SKM-1 treated with dmso at 0.1 percent for 144 hours (cell line): Measurements from ENCODE around the gene YAE1.

ENCODE experiments used
- DNase-seq: peaks from one replicate; lab custom pipeline; 2025; ENCODE audit not compliant: unreplicated experiment; lab: John Stamatoyannopoulos, UW

The YAE1 gene

GRCh38 chr7:39606941-39607340, 40.7 kb downstream of the YAE1 start:
- DNase-seq, result no peak

DNA sequence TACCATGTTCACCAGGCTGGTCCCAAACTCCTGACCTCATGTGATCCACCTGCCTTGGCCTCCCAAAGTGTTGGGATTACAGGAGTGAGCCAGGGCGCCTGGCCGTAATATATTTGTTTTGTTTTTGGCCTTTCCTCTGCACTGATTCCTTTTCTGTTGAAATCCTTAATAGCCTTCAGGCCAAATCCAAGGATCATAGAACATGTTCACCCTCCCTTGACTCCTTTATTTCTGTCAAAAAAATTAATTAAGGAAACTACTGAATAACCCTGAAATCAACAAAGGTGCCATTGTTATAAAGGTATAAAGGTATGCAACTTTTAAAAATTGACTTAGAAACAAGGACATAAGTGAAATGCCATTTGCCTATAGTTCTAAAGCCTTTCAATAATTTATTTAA, 41.7 kb downstream of the YAE1 start:
- DNase-seq, result no peak

- no peak for DNase-seq
Measured at GRCh38 chr7:39608278-39608677, 42.1 kb downstream of the YAE1 start.

DNA sequence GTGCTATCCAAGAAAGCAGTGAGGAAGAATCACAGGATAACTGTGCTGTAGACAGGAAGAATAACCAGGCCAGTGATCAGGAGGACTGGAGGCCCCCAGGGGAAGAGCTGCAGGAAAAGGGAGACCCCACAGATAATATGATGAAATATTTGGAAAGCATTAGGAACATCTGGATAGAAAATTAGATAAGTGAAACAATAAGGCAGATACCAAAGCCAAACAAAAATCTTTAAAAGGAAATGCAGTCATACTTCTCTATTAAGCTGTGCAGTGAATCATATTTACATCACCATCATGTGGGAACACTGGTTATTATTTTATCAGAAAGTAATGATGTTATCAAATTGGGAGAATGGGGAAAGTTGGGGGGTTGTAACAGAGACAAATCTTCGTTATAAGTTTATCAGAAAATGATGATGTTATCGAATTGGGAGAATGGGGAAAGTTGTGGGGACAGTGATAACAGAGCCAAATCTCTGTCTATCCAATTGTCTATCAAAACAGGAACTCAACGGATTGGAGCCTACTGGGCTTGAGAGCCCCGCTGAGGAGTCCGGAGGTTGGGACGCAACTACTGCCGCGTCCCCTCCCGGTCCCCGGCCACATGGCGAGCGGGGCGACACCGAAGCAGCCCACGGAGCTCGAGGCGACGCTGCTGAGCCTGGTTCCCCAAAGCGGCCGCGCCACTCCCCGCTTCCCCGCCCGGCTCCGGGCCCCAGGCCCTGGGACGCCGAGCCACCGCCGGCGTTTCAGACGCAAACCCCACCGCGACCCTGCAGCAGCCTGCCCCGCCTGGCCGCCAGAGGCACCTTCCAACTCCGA, 43.1 kb downstream of the YAE1 start:
- no peak for DNase-seq

DNA sequence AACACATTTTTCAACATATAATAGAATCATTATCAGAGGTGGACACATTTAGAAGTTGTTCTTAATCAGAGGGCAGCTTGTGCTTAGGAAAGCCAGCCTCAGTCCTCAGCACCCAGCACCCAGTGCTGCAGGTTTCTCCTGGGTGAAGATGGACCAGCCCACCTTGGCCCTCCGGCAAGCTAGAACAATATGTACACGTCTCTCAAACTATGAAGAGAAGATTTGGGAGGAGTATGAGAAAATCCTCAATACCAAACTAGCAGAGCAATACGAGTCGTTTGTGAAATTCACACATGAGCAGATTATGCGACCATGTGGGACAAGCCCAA, 43.7 kb downstream of the YAE1 start:
- no peak for DNase-seq

- no peak for DNase-seq
Measured at GRCh38 chr7:39613577-39613976, 47.4 kb downstream of the YAE1 start.

DNA sequence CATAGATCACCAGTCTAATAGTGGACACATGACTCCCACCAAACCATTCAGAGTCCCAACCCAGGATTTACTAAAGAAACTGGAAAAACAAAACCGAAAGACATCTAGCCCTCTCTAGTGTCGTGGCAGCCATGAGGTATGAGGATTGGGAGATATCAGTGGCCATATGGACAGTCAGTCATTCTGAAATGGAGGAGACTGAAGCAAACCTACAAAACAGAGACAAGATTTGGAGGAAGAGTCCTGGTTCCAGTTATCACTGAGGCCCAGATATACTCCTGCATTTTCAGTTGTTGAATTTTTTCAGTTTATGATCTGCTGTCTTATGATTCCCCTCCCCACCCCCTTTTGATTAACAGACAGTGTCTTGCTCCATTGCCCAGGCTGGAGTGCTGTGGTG, 48.1 kb downstream of the YAE1 start:
- DNase-seq, result no peak

GRCh38 chr7:39615350-39615975, 49.3 kb downstream of the YAE1 start:
- no peak for DNase-seq

GRCh38 chr7:39616138-39616537, 49.9 kb downstream of the YAE1 start:
- no peak for DNase-seq

DNA sequence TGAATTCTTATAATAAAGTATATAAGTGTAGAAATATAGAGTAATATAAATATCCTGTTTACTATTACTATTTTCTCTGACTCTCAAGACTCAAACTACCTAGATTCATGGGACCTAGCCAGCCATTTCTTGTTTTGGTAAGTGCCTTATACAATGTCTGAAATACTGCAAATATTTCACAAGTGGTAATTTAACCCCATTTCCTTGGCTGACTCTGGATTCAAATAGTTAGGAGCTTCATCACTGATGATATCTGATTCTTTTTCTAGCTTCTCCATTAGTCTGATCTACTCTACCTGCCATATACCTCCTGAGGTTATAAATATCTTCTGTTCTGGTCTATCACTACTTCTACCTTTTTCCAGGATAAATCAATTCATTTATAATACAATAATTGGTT, 50.8 kb downstream of the YAE1 start:
- no peak for DNase-seq

GRCh38 chr7:39618868-39619267, 52.7 kb downstream of the YAE1 start:
- no peak for DNase-seq

DNA sequence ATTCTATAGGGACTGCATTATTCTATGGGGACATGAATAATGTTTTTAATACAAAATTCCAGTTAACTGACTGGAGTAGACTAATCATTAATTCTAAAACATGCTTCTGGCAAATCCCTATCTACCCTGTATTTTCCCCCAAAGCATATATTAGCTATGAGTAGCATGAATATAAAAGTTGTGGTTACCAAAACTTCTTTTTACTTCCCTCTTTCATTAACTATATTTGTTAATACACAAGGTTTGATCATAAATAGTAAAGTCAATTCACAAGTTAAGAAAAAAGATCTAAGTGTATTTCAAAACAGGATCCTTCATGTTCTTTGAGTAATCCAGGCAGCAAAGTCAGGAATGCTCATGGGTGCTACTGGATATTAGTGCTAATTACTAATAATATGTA, 54.3 kb downstream of the YAE1 start:
- no peak for DNase-seq

DNA sequence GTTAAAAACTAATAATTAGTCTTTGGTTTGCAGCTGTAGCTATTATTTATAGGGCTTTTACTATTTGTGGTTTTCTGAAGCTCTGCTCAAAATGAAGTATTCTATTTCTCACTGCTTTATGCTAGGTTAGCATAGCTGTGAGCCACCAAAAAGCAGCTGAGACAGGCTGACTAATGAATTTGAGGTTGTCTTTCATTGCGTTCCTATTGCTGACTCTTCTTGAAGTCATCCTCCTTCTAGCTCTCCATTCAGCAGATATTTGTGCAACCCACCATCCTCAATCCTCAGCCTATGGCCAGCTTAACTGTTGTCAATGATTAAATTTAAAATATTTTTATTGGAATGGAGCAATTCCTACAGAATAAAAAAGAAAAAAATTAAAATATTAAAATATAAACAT, 55.1 kb downstream of the YAE1 start:
- DNase-seq, result no peak

DNA sequence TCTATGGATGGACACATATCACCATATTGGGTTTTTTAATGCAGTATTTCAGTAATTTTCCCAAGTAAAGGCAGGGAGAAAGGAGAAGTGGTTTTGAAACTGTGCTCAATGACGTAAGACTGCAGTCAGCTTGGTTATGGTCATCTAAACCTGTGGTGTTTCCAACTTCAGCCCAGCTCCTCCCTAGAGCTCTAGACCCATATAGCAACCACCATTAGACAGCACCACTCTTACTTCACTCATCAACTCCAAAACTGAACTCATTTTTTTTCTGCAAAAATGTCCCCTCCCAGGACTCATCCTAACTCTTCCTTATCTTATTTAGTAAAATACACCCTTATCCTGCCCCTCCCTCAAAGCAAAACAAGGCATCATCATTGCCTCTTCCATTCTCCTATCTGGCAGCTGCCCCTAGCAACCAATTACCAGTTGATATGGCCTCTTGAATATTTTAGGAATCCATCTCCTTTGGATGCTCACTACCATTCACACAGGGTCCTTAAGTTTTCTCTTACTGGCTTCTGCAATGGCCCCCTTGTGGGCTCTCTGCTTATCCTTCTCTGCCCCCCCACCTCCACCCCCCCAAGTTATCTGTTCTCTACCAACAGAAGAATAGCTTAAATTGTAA, 55.7 kb downstream of the YAE1 start:
- peak; percentile 73 for DNase-seq
